Measurements from ENCODE around the gene PIK3C2G.
"Not testable (repeated sequence)": the region's sequence is repeated elsewhere in the genome, so short reads cannot be mapped to it uniquely, and the experiment has no call there.

The PIK3C2G gene

GRCh38 chr12:18468246-18469075 is 207.1 kb downstream of the PIK3C2G start:
- no peak for DNase-seq (ENCODE audit: low spot score)

- DNase-seq (ENCODE audit: low spot score), result no peak
These were observed 208.9 kb downstream of the PIK3C2G start for GRCh38 chr12:18470251-18470650.

GRCh38 chr12:18472304-18472703 is 211.0 kb downstream of the PIK3C2G start:
- no peak for DNase-seq (ENCODE audit: low spot score)

GRCh38 chr12:18472806-18473205 is 211.5 kb downstream of the PIK3C2G start:
- DNase-seq (ENCODE audit: low spot score), result no peak

GRCh38 chr12:18476861-18477260 is 215.5 kb downstream of the PIK3C2G start:
- no peak for DNase-seq (ENCODE audit: low spot score)

- DNase-seq (ENCODE audit: low spot score), result no peak
These were observed 217.9 kb downstream of the PIK3C2G start for GRCh38 chr12:18479256-18479655.

- DNase-seq (ENCODE audit: low spot score), result no peak
These were observed 221.3 kb downstream of the PIK3C2G start for GRCh38 chr12:18482601-18483120.

GRCh38 chr12:18483698-18484325 is 222.5 kb downstream of the PIK3C2G start:
- no peak for DNase-seq (ENCODE audit: low spot score)

- DNase-seq (ENCODE audit: low spot score), result no peak
These were observed 224.7 kb downstream of the PIK3C2G start for GRCh38 chr12:18486036-18486435.

GRCh38 chr12:18487509-18487908 is 226.2 kb downstream of the PIK3C2G start:
- DNase-seq (ENCODE audit: low spot score), result no peak

- DNase-seq (ENCODE audit: low spot score), result no peak
These were observed 231.2 kb downstream of the PIK3C2G start for GRCh38 chr12:18492372-18493025.

- no peak for DNase-seq (ENCODE audit: low spot score)
These were observed 234.8 kb downstream of the PIK3C2G start for GRCh38 chr12:18496156-18496555.

GRCh38 chr12:18500160-18500574 is 238.8 kb downstream of the PIK3C2G start:
- not testable (repeated sequence) for DNase-seq (ENCODE audit: low spot score)

- DNase-seq (ENCODE audit: low spot score), result not testable (repeated sequence)
These were observed 239.4 kb downstream of the PIK3C2G start for GRCh38 chr12:18500736-18501135.

- no peak for DNase-seq (ENCODE audit: low spot score)
These were observed 241.2 kb downstream of the PIK3C2G start for GRCh38 chr12:18502422-18502968.

GRCh38 chr12:18521461-18521860 is 260.1 kb downstream of the PIK3C2G start:
- no peak for DNase-seq (ENCODE audit: low spot score)

- DNase-seq (ENCODE audit: low spot score), result no peak
These were observed 261.5 kb downstream of the PIK3C2G start for GRCh38 chr12:18522806-18523205.

- not testable (repeated sequence) for DNase-seq (ENCODE audit: low spot score)
These were observed 281.2 kb downstream of the PIK3C2G start for GRCh38 chr12:18542497-18542896.

- no peak for DNase-seq (ENCODE audit: low spot score)
These were observed 285.1 kb downstream of the PIK3C2G start for GRCh38 chr12:18546399-18546798.

GRCh38 chr12:18549598-18549997 is 288.3 kb downstream of the PIK3C2G start:
- DNase-seq (ENCODE audit: low spot score), result no peak

- DNase-seq (ENCODE audit: low spot score), result no peak
These were observed 289.8 kb downstream of the PIK3C2G start for GRCh38 chr12:18551106-18551505.

- DNase-seq (ENCODE audit: low spot score), result no peak
These were observed 290.4 kb downstream of the PIK3C2G start for GRCh38 chr12:18551701-18552100.
